SK-N-SH (cell line): ENCODE measurements around the gene CIDEC. TPM values are rescaled to one million over a fixed set of nuclear protein-coding genes. Genes with fewer than 3 reads are reported as not detected.

Experiments used
- CTCF ChIA-PET: fragments of 300-600, 350-600 bp; formaldehyde crosslinking; extraction: SDS; loops from one replicate; lab custom pipeline; 2021; lab: Yijun Ruan, JAX
- POLR2A ChIA-PET: fragments of 350-600 bp; sonication (Branson Sonifier 250); formaldehyde crosslinking; extraction: SDS; loops from one replicate; lab custom pipeline; 2020; ENCODE audit warnings: antibody characterized with exemption, inconsistent platforms; lab: Yijun Ruan, JAX
- DNase-seq: peaks from one replicate; pipeline ENCODE4 v3.0.0; 2012
- H2AFZ ChIP-seq: fragments of 200-600 bp; sonication (generic); 2 replicates; pipeline ENCODE4 v1.8.1; 2016; ENCODE audit warnings: antibody characterized with exemption, mild to moderate bottlenecking, low read depth
- H3F3A ChIP-seq: fragments of 200-600 bp; sonication (generic); replicated peaks from 2 replicates; pipeline ENCODE3; 2016; ENCODE audit warnings: antibody characterized with exemption, mild to moderate bottlenecking; ENCODE audit not compliant: insufficient read depth
- H3K27ac ChIP-seq, 2 experiments: fragments of 200-500 bp in 1 of 2; fragments of 200-600 bp in 1 of 2; sonication (Bioruptor generic) in 1 of 2; sonication (generic), shearing (Covaris generic) in 1 of 2; 2 replicates each; pipeline versions ENCODE4 v1.5.1 to v1.6.1; 2014 to 2016; ENCODE audit warnings: low read depth in 2 of 2, inconsistent platforms in 1 of 2, low read length in 1 of 2, mild to moderate bottlenecking in 1 of 2, mixed read lengths in 1 of 2
- H3K27me3 ChIP-seq: fragments of 200-600 bp; sonication (generic), shearing (Covaris generic); 2 replicates; pipeline ENCODE4 v1.6.1; 2016; ENCODE audit warnings: mixed run types; ENCODE audit not compliant: insufficient read depth
- H3K36me3 ChIP-seq, 2 experiments: fragments of 200-500 bp in 1 of 2; fragments of 200-600 bp in 1 of 2; sonication (Bioruptor generic) in 1 of 2; sonication (generic) in 1 of 2; replicated peaks in 1 of 2; 2 replicates each; pipeline versions ENCODE3 to v1.5.1; 2014 to 2016; ENCODE audit warnings: low read length in 1 of 2, mild to moderate bottlenecking in 1 of 2; ENCODE audit not compliant: insufficient read depth in 2 of 2, control insufficient read depth in 1 of 2
- H3K4me1 ChIP-seq, 2 experiments: fragments of 200-500 bp in 1 of 2; fragments of 200-600 bp in 1 of 2; sonication (Bioruptor generic) in 1 of 2; sonication (generic), shearing (Covaris generic) in 1 of 2; 2 replicates each; pipeline versions ENCODE4 v1.5.1 to v1.6.1; 2014 to 2016; ENCODE audit warnings: low read depth in 1 of 2, low read length in 1 of 2, mixed run types in 1 of 2; ENCODE audit not compliant: insufficient read depth in 2 of 2, control insufficient read depth in 1 of 2
- H3K4me2 ChIP-seq: fragments of 200-600 bp; sonication (generic), shearing (Covaris generic); 2 replicates; pipeline ENCODE4 v1.6.1; 2017; ENCODE audit warnings: mixed run types
- H3K4me3 ChIP-seq, 2 experiments: fragments of 200-500 bp in 1 of 2; fragments of 200-600 bp in 1 of 2; sonication (Bioruptor generic) in 1 of 2; sonication (generic), shearing (Covaris generic) in 1 of 2; 2 replicates each; pipeline versions ENCODE4 v1.5.1 to v1.8.1; 2014 to 2016; ENCODE audit warnings: low read depth in 2 of 2, inconsistent platforms in 1 of 2, low read length in 1 of 2, mild to moderate bottlenecking in 1 of 2, mixed read lengths in 1 of 2, moderate library complexity in 1 of 2
- H3K79me2 ChIP-seq: fragments of 200-600 bp; sonication (generic); 2 replicates; pipeline ENCODE4 v1.8.1; 2017; ENCODE audit warnings: mild to moderate bottlenecking; ENCODE audit not compliant: insufficient read depth
- H3K9ac ChIP-seq: fragments of 200-600 bp; sonication (generic); 2 replicates; pipeline ENCODE4 v1.6.1; 2017; ENCODE audit warnings: mixed run types
- H3K9me2 ChIP-seq: fragments of 200-600 bp; sonication (generic); 2 replicates; pipeline ENCODE4 v1.6.1; 2017; ENCODE audit warnings: mixed run types
- H3K9me3 ChIP-seq: fragments of 200-600 bp; sonication (generic); 2 replicates; pipeline ENCODE4 v1.6.1; 2017; ENCODE audit warnings: mixed run types, mild to moderate bottlenecking, moderate library complexity
- H4K20me1 ChIP-seq: fragments of 200-600 bp; sonication (generic); 2 replicates; pipeline ENCODE4 v1.6.1; 2017; ENCODE audit warnings: mild to moderate bottlenecking, mixed run types; ENCODE audit not compliant: insufficient read depth
- CHD2 ChIP-seq: fragments of 150-350 bp; IDR thresholded peaks from 2 replicates; pipeline ENCODE4 v1.6.1; 2018; ENCODE audit warnings: low read length; ENCODE audit not compliant: partially characterized antibody
- EP300 ChIP-seq, 2 experiments: IDR thresholded peaks; 2 replicates each; pipeline versions ENCODE4 v1.4.0 to v1.6.1; 2012; ENCODE audit warnings: borderline replicate concordance in 1 of 2, low read depth in 1 of 2, low read length in 1 of 2
- EZH2phosphoT487 ChIP-seq: fragments of 200-600 bp; sonication (generic); IDR thresholded peaks from 2 replicates; pipeline ENCODE4 v1.6.1; 2017; ENCODE audit warnings: low read depth, mixed run types, mild to moderate bottlenecking, antibody characterized with exemption, moderate library complexity, borderline replicate concordance
- FOXJ3 ChIP-seq: sonication (generic); formaldehyde crosslinking; IDR thresholded peaks from 2 replicates; pipeline ENCODE4 v1.5.1; 2020; ENCODE audit warnings: mild to moderate bottlenecking, missing genetic modification reagents
- FOXM1 ChIP-seq: IDR thresholded peaks from 2 replicates; pipeline ENCODE4 v1.4.0; 2012; ENCODE audit warnings: low read depth, mild to moderate bottlenecking
- GABPA ChIP-seq: IDR thresholded peaks from 2 replicates; pipeline ENCODE4 v1.4.0; 2012; ENCODE audit warnings: low read depth, mild to moderate bottlenecking
- JUND ChIP-seq: IDR thresholded peaks from 2 replicates; pipeline ENCODE4 v1.4.0; 2012
- MEF2A ChIP-seq: IDR thresholded peaks from 2 replicates; pipeline ENCODE4 v1.4.0; 2012; ENCODE audit warnings: low read depth, borderline replicate concordance
- NRF1 ChIP-seq: IDR thresholded peaks from 2 replicates; pipeline ENCODE4 v1.6.1; 2012; ENCODE audit warnings: low read depth, mild to moderate bottlenecking, low read length
- PBX3 ChIP-seq: IDR thresholded peaks from 2 replicates; pipeline ENCODE4; 2012
- RAD21 ChIP-seq: IDR thresholded peaks from 2 replicates; pipeline ENCODE4 v1.6.1; 2012; ENCODE audit warnings: mild to moderate bottlenecking, low read length
- REST ChIP-seq: IDR thresholded peaks from 2 replicates; pipeline ENCODE4 v1.6.1; 2012; ENCODE audit warnings: mild to moderate bottlenecking, low read depth, low read length, moderate library complexity
- RFX5 ChIP-seq: IDR thresholded peaks from 2 replicates; pipeline ENCODE4 v1.6.1; 2012; ENCODE audit warnings: mild to moderate bottlenecking, improper control_type of control experiment, low read length
- RXRA ChIP-seq: IDR thresholded peaks from 2 replicates; pipeline ENCODE4 v1.4.0; 2012; ENCODE audit warnings: low read depth, mild to moderate bottlenecking, borderline replicate concordance
- SIN3A ChIP-seq: IDR thresholded peaks from 2 replicates; pipeline ENCODE4 v1.6.1; 2012; ENCODE audit warnings: low read depth, mild to moderate bottlenecking, low read length, moderate library complexity, borderline replicate concordance
- SMC3 ChIP-seq: IDR thresholded peaks from 2 replicates; pipeline ENCODE4 v1.6.1; 2012; ENCODE audit warnings: low read depth, low read length, improper control_type of control experiment
- TAF1 ChIP-seq: IDR thresholded peaks from 2 replicates; pipeline ENCODE4 v1.6.1; 2012; ENCODE audit warnings: low read depth, mild to moderate bottlenecking, low read length, moderate library complexity, borderline replicate concordance
- TCF12 ChIP-seq: IDR thresholded peaks from 2 replicates; pipeline ENCODE4 v1.4.0; 2012
- USF1 ChIP-seq: IDR thresholded peaks from 2 replicates; pipeline ENCODE4 v1.4.0; 2012; ENCODE audit warnings: low read depth, borderline replicate concordance
- YY1 ChIP-seq: IDR thresholded peaks from 2 replicates; pipeline ENCODE4 v1.4.0; 2012; ENCODE audit warnings: low read depth, mild to moderate bottlenecking
- WGBS: methylation state at CpG from one replicate; pipeline ENCODE4 v1.1.6; 2017; ENCODE audit warnings: low lambda C conversion rate; 5-methylcytosine and 5-hydroxymethylcytosine counted together
- polyA plus RNA-seq, 3 experiments: library from polyadenylated mRNA; depleted of rRNA; stranded (reverse); fragments of >200 nt; gene quantifications; 2 replicates each; pipeline ENCODE4 v1.2.3, GENCODE V29; 2012
- TF ChIP-seq, protein P1 (sequence below): fragments of 200-600 bp; sonication (generic); IDR thresholded peaks from 2 replicates; pipeline ENCODE4 v1.6.1; 2017; ENCODE audit warnings: antibody characterized with exemption, mild to moderate bottlenecking, moderate library complexity

CIDEC gene
- polyA plus RNA-seq, 1 of the 3 experiments (the other 2 are of a cell fraction), result not detected

DNA sequence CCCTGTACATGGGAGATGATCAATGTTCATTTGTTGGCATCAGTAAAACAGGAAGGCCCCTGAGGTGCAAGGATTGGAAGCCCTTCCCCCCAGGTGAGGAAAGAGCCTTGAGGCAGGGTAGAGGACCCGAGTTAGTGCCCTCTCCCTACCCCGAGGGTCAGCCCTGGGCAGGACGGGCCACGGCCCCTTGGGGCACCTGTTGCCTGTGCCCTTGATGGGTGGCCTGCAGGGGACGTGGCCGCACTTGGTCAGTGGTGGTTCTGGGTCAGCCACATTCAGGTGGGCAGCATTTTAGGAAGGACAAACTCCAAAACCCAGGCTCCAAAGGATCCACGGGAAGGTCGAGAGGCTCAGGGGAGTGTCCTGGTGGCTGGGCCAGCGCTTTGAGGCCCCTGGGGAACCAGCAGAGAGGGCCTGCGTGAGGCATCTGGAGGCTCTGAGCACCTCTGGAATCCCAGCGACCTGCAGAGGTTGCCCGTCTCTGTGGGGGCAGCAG, 20.5 kb downstream of the CIDEC start:
- no peaks in the 10 kb centered on the region for H4K20me1 ChIP-seq
- H3K4me1 ChIP-seq, result peaks cover 4 to 5% of the 10 kb centered on the region in 2 experiments; a peak in 2 of 4 replicates
- POLR2A ChIA-PET, result no interaction called here
- H3K9me2 ChIP-seq, result no peaks in the 10 kb centered on the region
- H2AFZ ChIP-seq, result no peak overlapping the region
- H3F3A ChIP-seq, result no peaks in the 10 kb centered on the region
- 86% methylated on average over 6 of the region's 12 CpGs for WGBS
- no peak for DNase-seq
- TF ChIP-seq RFX5 (no peak), TAF1 (no peak), NRF1 (no peak), EZH2phosphoT487 (no peak), JUND (no peak), USF1 (no peak), RAD21 (no peak)
- TF ChIP-seq, protein P1, sequence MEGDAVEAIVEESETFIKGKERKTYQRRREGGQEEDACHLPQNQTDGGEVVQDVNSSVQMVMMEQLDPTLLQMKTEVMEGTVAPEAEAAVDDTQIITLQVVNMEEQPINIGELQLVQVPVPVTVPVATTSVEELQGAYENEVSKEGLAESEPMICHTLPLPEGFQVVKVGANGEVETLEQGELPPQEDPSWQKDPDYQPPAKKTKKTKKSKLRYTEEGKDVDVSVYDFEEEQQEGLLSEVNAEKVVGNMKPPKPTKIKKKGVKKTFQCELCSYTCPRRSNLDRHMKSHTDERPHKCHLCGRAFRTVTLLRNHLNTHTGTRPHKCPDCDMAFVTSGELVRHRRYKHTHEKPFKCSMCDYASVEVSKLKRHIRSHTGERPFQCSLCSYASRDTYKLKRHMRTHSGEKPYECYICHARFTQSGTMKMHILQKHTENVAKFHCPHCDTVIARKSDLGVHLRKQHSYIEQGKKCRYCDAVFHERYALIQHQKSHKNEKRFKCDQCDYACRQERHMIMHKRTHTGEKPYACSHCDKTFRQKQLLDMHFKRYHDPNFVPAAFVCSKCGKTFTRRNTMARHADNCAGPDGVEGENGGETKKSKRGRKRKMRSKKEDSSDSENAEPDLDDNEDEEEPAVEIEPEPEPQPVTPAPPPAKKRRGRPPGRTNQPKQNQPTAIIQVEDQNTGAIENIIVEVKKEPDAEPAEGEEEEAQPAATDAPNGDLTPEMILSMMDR, result no peak
- no peak overlapping the region for H3K4me2 ChIP-seq
- H3K9ac ChIP-seq, result no peak overlapping the region
- H3K9me3 ChIP-seq, result no peaks in the 10 kb centered on the region
- no peak overlapping the region for H3K27ac ChIP-seq
- no peak overlapping the region for H3K4me3 ChIP-seq
- no peaks in the 10 kb centered on the region for H3K36me3 ChIP-seq
- CTCF ChIA-PET, result no interaction called here
- H3K79me2 ChIP-seq, result no peaks in the 10 kb centered on the region
- no peaks in the 10 kb centered on the region for H3K27me3 ChIP-seq

- no peaks in the 10 kb centered on the region for H3K36me3 ChIP-seq
- no peak overlapping the region for H3K27ac ChIP-seq
- H3K4me2 ChIP-seq, result no peak overlapping the region
- H3F3A ChIP-seq, result no peaks in the 10 kb centered on the region
- H3K79me2 ChIP-seq, result no peaks in the 10 kb centered on the region
- no peaks in the 10 kb centered on the region; a peak in 1 of 4 replicates for H3K4me1 ChIP-seq
- TF ChIP-seq PBX3, result no peak
- TF ChIP-seq MEF2A, result no peak
- TF ChIP-seq FOXJ3, result no peak
- no peak for TF ChIP-seq REST
- no peak for TF ChIP-seq YY1
- TF ChIP-seq SMC3, result no peak
- no peak for TF ChIP-seq CHD2
- no peak for TF ChIP-seq RXRA
- no peak for TF ChIP-seq EP300 (IDR thresholded peaks at IDR 0.05; ENCODE audit: borderline replicate concordance in 1 of 2, low read depth in 1 of 2, low read length in 1 of 2)
- no peak for TF ChIP-seq SIN3A
- TF ChIP-seq GABPA, result no peak
- no peak for TF ChIP-seq FOXM1
- TF ChIP-seq TCF12, result no peak
- no peak for TF ChIP-seq RFX5
- H2AFZ ChIP-seq, result no peak overlapping the region
- 86% methylated on average over 1 of the region's 3 CpGs for WGBS
- no peak overlapping the region for H3K9ac ChIP-seq
- no peak overlapping the region for H3K4me3 ChIP-seq
- DNase-seq, result no peak
- H3K27me3 ChIP-seq, result no peaks in the 10 kb centered on the region
- H3K9me3 ChIP-seq, result no peaks in the 10 kb centered on the region
- H4K20me1 ChIP-seq, result no peaks in the 10 kb centered on the region
- POLR2A ChIA-PET, result no interaction called here
- H3K9me2 ChIP-seq, result no peaks in the 10 kb centered on the region
- CTCF ChIA-PET, result interaction anchor here (1.2 kb wide), 1 partner anchor 91 kb away, joined by 4 read pairs; no protein-coding TSS in a partner anchor
These were observed 24.5 kb downstream of the CIDEC start for GRCh38 chr3:9855594-9855993.
